Activated B cell treated with CpG ODN at 0.5 μM for 24 hours (primary cell): ENCODE data around the gene CASP8AP2. TPM values are rescaled to one million over a fixed set of nuclear protein-coding genes. Genes with fewer than 3 reads are reported as not detected.
"Not testable (repeated sequence)": the region's sequence is repeated elsewhere in the genome, so short reads cannot be mapped to it uniquely, and the experiment has no call there.

ENCODE experiments used
- ATAC-seq: fragments of 200-7000 bp; cut with Tn5 transposase; one replicate; pipeline ENCODE4 v1.10.0; 2021; ENCODE audit warnings: low read depth, mild to moderate bottlenecking, moderate library complexity
- CTCF ChIA-PET: fragments of 350-600 bp; sonication (Branson Sonifier 250); formaldehyde crosslinking; loops from one replicate; lab custom pipeline; 2021; ENCODE audit warnings: antibody characterized with exemption; lab: Charles Lee
- POLR2A ChIA-PET: fragments of 350-600 bp; sonication (Branson Sonifier 250); formaldehyde crosslinking; loops from one replicate; lab custom pipeline; 2021; ENCODE audit warnings: antibody characterized with exemption; lab: Charles Lee
- DNase-seq: peaks from one replicate; pipeline ENCODE4 v3.0.0; 2022
- H3K27ac Mint-ChIP-seq: one replicate; pipeline ENCODE4 v1.8.0; 2020; ENCODE audit warnings: mixed read lengths
- H3K27me3 Mint-ChIP-seq: one replicate; pipeline ENCODE4 v1.8.0; 2021; ENCODE audit warnings: mixed read lengths
- H3K36me3 Mint-ChIP-seq: one replicate; pipeline ENCODE4 v1.8.0; 2021; ENCODE audit warnings: low read depth, mixed read lengths
- H3K4me1 Mint-ChIP-seq: one replicate; pipeline ENCODE4 v1.8.0; 2021; ENCODE audit warnings: mixed read lengths
- H3K4me3 Mint-ChIP-seq: one replicate; pipeline ENCODE4 v1.8.0; 2020; ENCODE audit warnings: mild to moderate bottlenecking, mixed read lengths
- H3K9me3 Mint-ChIP-seq: one replicate; pipeline ENCODE4 v1.8.0; 2020; ENCODE audit warnings: mixed read lengths
- CTCF ChIP-seq: fragments of 200-600 bp; IDR thresholded peaks from one replicate; pipeline ENCODE4 v1.8.0; 2022; ENCODE audit warnings: antibody characterized with exemption, mild to moderate bottlenecking
- intact Hi-C: fragments of 100-400 bp; cut with micrococcal nuclease; formaldehyde crosslinking; loops from one replicate; pipeline ENCODE4 v1.15.1; 2024
- total RNA-seq: library from RNA; stranded (reverse); gene quantifications from 2 replicates; pipeline ENCODE4 v1.2.3, GENCODE V29; 2022

Gene CASP8AP2
- total RNA-seq = 17.1 and 17.8 TPM in 2 replicates

- ATAC-seq (peak; percentile 93), DNase-seq (peak; percentile 76)
- Mint-ChIP-seq H3K36me3 (peaks cover 26% of the 10 kb centered on the region), H3K27me3 (no peaks in the 10 kb centered on the region), H3K9me3 (no peaks in the 10 kb centered on the region), H3K27ac (peak within 1 kb of the TSS; percentile 96), H3K4me3 (peak within 1 kb of the TSS; percentile 99), H3K4me1 (peaks cover 35% of the 10 kb centered on the region)
- intact Hi-C loops = loop anchor here (1.0 to 10.0 kb wide), 10 partner anchors 10 to 867 kb away; partner anchors contain the start of genes LYRM2, MAP3K7, MDN1 and RNGTT
- ChIA-PET POLR2A (interaction anchor here (0.5 to 4.0 kb wide), 15 partner anchors 7 to 957 kb away, joined by 3 to 87 read pairs (median 4); partner anchors contain the start of genes LYRM2, MDN1, PNRC1 and RNGTT), CTCF (interaction anchor here (0.7 to 1.7 kb wide), 3 partner anchors 10 to 650 kb away, joined by 4 to 16 read pairs (median 5); partner anchors contain the start of gene MDN1)
- TF ChIP-seq CTCF = no peak
These were observed at the start of gene CASP8AP2 for GRCh38 chr6:89829472-89830169. Gene CASP8AP2, plus strand, starts transcription at chr6:89829880.

GRCh38 chr6:89781070-89782034 is 48.3 kb upstream of the CASP8AP2 start:
- ChIA-PET CTCF (no interaction called here), POLR2A (no interaction called here)
- H3K27me3 Mint-ChIP-seq = no peaks in the 10 kb centered on the region

GRCh38 chr6:89782222-89782621 is 47.5 kb upstream of the CASP8AP2 start:
- DNase-seq (no peak), ATAC-seq (no peak)
- Mint-ChIP-seq H3K36me3 (peaks cover 74% of the 10 kb centered on the region), H3K27me3 (no peaks in the 10 kb centered on the region), H3K4me3 (no peak overlapping the region), H3K27ac (no peak overlapping the region), H3K4me1 (no peaks in the 10 kb centered on the region), H3K9me3 (peaks cover 4% of the 10 kb centered on the region)
- intact Hi-C loops = no loop called here
- CTCF ChIA-PET = no interaction called here
- TF ChIP-seq CTCF = no peak
- POLR2A ChIA-PET = no interaction called here

More at GRCh38 chr6:89781070-89782034, 48.3 kb upstream of the CASP8AP2 start:
- ATAC-seq (no peak), DNase-seq (no peak)
- Mint-ChIP-seq H3K27ac (no peak overlapping the region), H3K36me3 (peaks cover 72% of the 10 kb centered on the region), H3K4me3 (no peak overlapping the region), H3K4me1 (no peaks in the 10 kb centered on the region), H3K9me3 (peaks cover 4% of the 10 kb centered on the region)
- intact Hi-C loops = no loop called here
- no peak for TF ChIP-seq CTCF

- H3K4me3 Mint-ChIP-seq, CTCF ChIA-PET, H3K9me3 Mint-ChIP-seq, intact Hi-C loops, POLR2A ChIA-PET, DNase-seq, H3K27me3 Mint-ChIP-seq, H3K27ac Mint-ChIP-seq, ATAC-seq, H3K4me1 Mint-ChIP-seq: not testable (repeated sequence)
- H3K36me3 Mint-ChIP-seq = peaks cover 80% of the 10 kb centered on the region
These were observed 46.4 kb upstream of the CASP8AP2 start for GRCh38 chr6:89783293-89783692.

GRCh38 chr6:89784838-89785237 is 44.8 kb upstream of the CASP8AP2 start:
- ATAC-seq (no peak), DNase-seq (no peak)
- Mint-ChIP-seq H3K27ac (no peak overlapping the region), H3K4me3 (no peak overlapping the region), H3K27me3 (no peaks in the 10 kb centered on the region), H3K36me3 (peaks cover 84% of the 10 kb centered on the region), H3K4me1 (no peaks in the 10 kb centered on the region), H3K9me3 (peaks cover 4% of the 10 kb centered on the region)
- intact Hi-C loops = no loop called here
- ChIA-PET CTCF (no interaction called here), POLR2A (no interaction called here)
- no peak for TF ChIP-seq CTCF
